GM06990 (cell line): Measurements from ENCODE around the gene SULT1A2.
A peak's percentile ranks its signal among the peaks of the same experiment; 100 is the strongest.
"Not testable (repeated sequence)": the region's sequence is repeated elsewhere in the genome, so short reads cannot be mapped to it uniquely, and the experiment has no call there.

ENCODE experiments used
- DNase-seq: peaks from one replicate; pipeline ENCODE4 v3.0.0-alpha.2; 2011; ENCODE audit not compliant: insufficient read length; ENCODE audit errors: extremely low read depth
- H3K27me3 ChIP-seq: replicated peaks from 2 replicates; pipeline ENCODE4 v1.6.0; 2011; ENCODE audit warnings: low read length; ENCODE audit not compliant: control insufficient read depth, insufficient read depth
- H3K36me3 ChIP-seq: 2 replicates; pipeline ENCODE4 v1.5.1; 2011; ENCODE audit warnings: low read length; ENCODE audit not compliant: control insufficient read depth, insufficient read depth
- H3K4me3 ChIP-seq: replicated peaks from 2 replicates; pipeline ENCODE4 v1.5.1; 2011; ENCODE audit warnings: low read depth, mild to moderate bottlenecking, control low read depth, low read length
- CTCF ChIP-seq: IDR thresholded peaks from 2 replicates; pipeline ENCODE4 v1.5.1; 2011; ENCODE audit warnings: low read length, control low read depth, mild to moderate bottlenecking, inconsistent platforms; ENCODE audit not compliant: insufficient read depth, poor library complexity, severe bottlenecking

SULT1A2 gene

GRCh38 chr16:28597692-28598261 lies 927 bp upstream of the SULT1A2 start:
- H3K4me3 ChIP-seq = no peak overlapping the region
- no peaks in the 10 kb centered on the region for H3K36me3 ChIP-seq
- H3K27me3 ChIP-seq = no peaks in the 10 kb centered on the region
- no peak for DNase-seq
- peak; percentile 8 for TF ChIP-seq CTCF

- H3K4me3 ChIP-seq = no peak overlapping the region
- peaks cover under 1% of the 10 kb centered on the region; the same call in 1 of the 2 replicates for H3K36me3 ChIP-seq
- TF ChIP-seq CTCF = no peak
- no peak for DNase-seq
- H3K27me3 ChIP-seq = no peaks in the 10 kb centered on the region
Measured at GRCh38 chr16:28596115-28596630, 677 bp downstream of the SULT1A2 start.

GRCh38 chr16:28595451-28595850 lies 1.4 kb downstream of the SULT1A2 start:
- DNase-seq, H3K36me3 ChIP-seq, H3K27me3 ChIP-seq, H3K4me3 ChIP-seq: not testable (repeated sequence)

GRCh38 chr16:28592979-28593553 lies 3.8 kb downstream of the SULT1A2 start:
- H3K4me3 ChIP-seq = no peak overlapping the region

GRCh38 chr16:28592511-28592910 lies 4.3 kb downstream of the SULT1A2 start:
- H3K27me3 ChIP-seq = no peaks in the 10 kb centered on the region
- H3K4me3 ChIP-seq = no peak overlapping the region
- DNase-seq = no peak
- peaks cover 8% of the 10 kb centered on the region for H3K36me3 ChIP-seq
- TF ChIP-seq CTCF = no peak

More at GRCh38 chr16:28592979-28593553, 3.8 kb downstream of the SULT1A2 start:
- TF ChIP-seq CTCF = no peak
- Histone ChIP-seq H3K27me3 (no peaks in the 10 kb centered on the region), H3K36me3 (peaks cover 8% of the 10 kb centered on the region)
- no peak for DNase-seq

DNA sequence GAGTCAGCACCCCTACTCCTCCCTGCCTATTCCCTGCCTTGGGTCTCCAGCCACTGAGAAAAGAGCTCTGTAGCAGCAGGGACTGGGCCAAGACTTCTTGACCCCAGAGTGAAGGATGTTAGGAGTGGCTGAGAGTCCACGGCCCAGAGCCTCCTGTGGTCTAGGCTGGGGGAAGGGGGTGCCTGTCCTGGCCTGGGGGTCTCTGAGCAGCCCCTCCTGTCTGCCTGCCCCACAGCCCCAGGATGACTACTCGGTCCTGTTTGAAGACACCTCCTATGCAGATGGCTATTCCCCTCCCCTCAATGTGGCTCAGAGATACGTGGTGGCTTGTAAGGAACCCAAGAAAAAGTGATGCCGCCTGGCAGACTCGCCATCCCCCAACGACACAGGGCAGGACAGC lies 5.5 kb downstream of the SULT1A2 start:
- H3K36me3 ChIP-seq = peaks cover 8% of the 10 kb centered on the region
- no peak for DNase-seq
- no peaks in the 10 kb centered on the region for H3K27me3 ChIP-seq
- no peak for TF ChIP-seq CTCF
- H3K4me3 ChIP-seq = no peak overlapping the region
